OCI-LY3 (cell line): ENCODE measurements around the gene SLC5A3.

ENCODE experiments used
- H2AFZ ChIP-seq: fragments of 200-600, 300-600 bp; shearing (Covaris generic); 2 replicates; pipeline ENCODE4 v1.6.0; 2014; ENCODE audit warnings: antibody characterized with exemption, low read depth, low read length
- H3K27ac ChIP-seq: fragments of 200-600, 300-600 bp; sonication (generic); 2 replicates; pipeline ENCODE4 v1.5.1; 2014; ENCODE audit warnings: mild to moderate bottlenecking, low read length, moderate library complexity, mixed read lengths
- H3K27me3 ChIP-seq: fragments of 200-600, 300-600 bp; sonication (generic); 2 replicates; pipeline ENCODE4 v1.6.1; 2014; ENCODE audit warnings: low read depth, low read length, mixed read lengths
- H3K36me3 ChIP-seq: fragments of 200-600, 300-600 bp; sonication (generic); replicated peaks from 2 replicates; pipeline ENCODE3; 2014; ENCODE audit warnings: low read depth, low read length, mixed read lengths
- H3K4me1 ChIP-seq: fragments of 300-600, 200-600 bp; sonication (generic); 2 replicates; pipeline ENCODE4 v1.6.1; 2014; ENCODE audit warnings: low read length, mixed read lengths
- H3K4me2 ChIP-seq: fragments of 200-600, 300-600 bp; sonication (generic); 2 replicates; pipeline ENCODE4 v1.6.1; 2014; ENCODE audit warnings: low read length, mixed read lengths
- H3K4me3 ChIP-seq: fragments of 300-600, 200-600 bp; sonication (generic); 2 replicates; pipeline ENCODE4 v1.5.1; 2014; ENCODE audit warnings: antibody characterized with exemption, mild to moderate bottlenecking, low read length, moderate library complexity
- H3K79me2 ChIP-seq: fragments of 300-600, 200-600 bp; shearing (Covaris generic); 2 replicates; pipeline ENCODE4 v1.6.1; 2014; ENCODE audit warnings: mild to moderate bottlenecking, low read length, mixed read lengths
- H3K9ac ChIP-seq: fragments of 300-600, 200-600 bp; shearing (Covaris generic); 2 replicates; pipeline ENCODE4 v1.6.0; 2014; ENCODE audit warnings: mild to moderate bottlenecking, low read length, moderate library complexity
- H3K9me3 ChIP-seq: fragments of 200-600, 300-600 bp; shearing (Covaris generic); 2 replicates; pipeline ENCODE4 v1.6.1; 2014; ENCODE audit warnings: low read length, mixed read lengths; ENCODE audit not compliant: insufficient read depth
- H4K20me1 ChIP-seq: fragments of 200-600, 300-600 bp; sonication (generic); 2 replicates; pipeline ENCODE4 v1.6.1; 2016; ENCODE audit warnings: low read length, mixed read lengths; ENCODE audit not compliant: insufficient read depth
- CTCF ChIP-seq: fragments of 200-600, 300-600 bp; sonication (generic); IDR thresholded peaks from 2 replicates; pipeline ENCODE4 v1.5.1; 2014; ENCODE audit warnings: antibody characterized with exemption, low read length, low read depth
- EZH2phosphoT487 ChIP-seq: fragments of 200-600 bp; shearing (Covaris generic); IDR thresholded peaks from 2 replicates; pipeline ENCODE4 v1.6.1; 2018; ENCODE audit warnings: antibody characterized with exemption, mixed run types, low read depth

SLC5A3 gene

GRCh38 chr21:34115160-34115559, 41.8 kb downstream of the SLC5A3 start:
- no peaks in the 10 kb centered on the region for H4K20me1 ChIP-seq
- no peak overlapping the region for H3K4me2 ChIP-seq
- TF ChIP-seq EZH2phosphoT487 (no peak), CTCF (no peak)
- no peak overlapping the region for H2AFZ ChIP-seq
- H3K27me3 ChIP-seq: no peaks in the 10 kb centered on the region
- H3K9ac ChIP-seq: no peak overlapping the region
- no peak overlapping the region for H3K27ac ChIP-seq
- no peaks in the 10 kb centered on the region for H3K36me3 ChIP-seq
- no peak overlapping the region for H3K4me3 ChIP-seq
- no peaks in the 10 kb centered on the region for H3K9me3 ChIP-seq
- H3K4me1 ChIP-seq: no peaks in the 10 kb centered on the region
- peaks cover 2% of the 10 kb centered on the region; the same call in 1 of the 2 replicates for H3K79me2 ChIP-seq

- no peaks in the 10 kb centered on the region for H3K4me1 ChIP-seq
These were observed 43.2 kb downstream of the SLC5A3 start for GRCh38 chr21:34116569-34116968.

DNA sequence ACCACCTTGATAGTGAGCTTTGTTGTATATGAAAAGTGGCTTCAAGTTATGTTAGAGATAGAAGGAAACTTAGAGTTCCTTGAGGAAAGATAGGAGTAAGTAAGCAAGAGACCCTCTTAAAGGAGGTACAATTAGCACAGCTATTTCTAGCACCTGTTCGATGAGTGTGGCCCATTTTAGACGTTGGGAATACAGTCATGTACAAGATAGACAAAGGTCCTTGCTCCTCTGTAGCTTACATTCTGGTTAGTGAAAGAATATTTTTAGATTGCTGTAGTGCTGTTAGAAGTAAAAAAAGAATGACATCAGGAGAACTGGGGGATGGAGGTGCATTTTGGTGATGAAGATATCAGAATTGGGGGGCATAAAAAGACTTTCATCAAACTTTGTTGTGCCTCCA, 47.5 kb downstream of the SLC5A3 start:
- H2AFZ ChIP-seq: no peak overlapping the region
- TF ChIP-seq EZH2phosphoT487: no peak
- TF ChIP-seq CTCF: no peak
- peaks cover 13% of the 10 kb centered on the region; the same call in 1 of the 2 replicates for H3K79me2 ChIP-seq

More at GRCh38 chr21:34116569-34116968, 43.2 kb downstream of the SLC5A3 start:
- H2AFZ ChIP-seq: no peak overlapping the region
- H4K20me1 ChIP-seq: no peaks in the 10 kb centered on the region
- no peaks in the 10 kb centered on the region for H3K36me3 ChIP-seq
- no peaks in the 10 kb centered on the region for H3K9me3 ChIP-seq
- TF ChIP-seq CTCF (no peak), EZH2phosphoT487 (no peak)
- H3K4me2 ChIP-seq: no peak overlapping the region
- H3K79me2 ChIP-seq: peaks cover 8% of the 10 kb centered on the region; the same call in 1 of the 2 replicates
- no peak overlapping the region for H3K27ac ChIP-seq
- H3K4me3 ChIP-seq: no peak overlapping the region
- H3K27me3 ChIP-seq: no peaks in the 10 kb centered on the region
- no peak overlapping the region for H3K9ac ChIP-seq

GRCh38 chr21:34122047-34122446, 48.7 kb downstream of the SLC5A3 start:
- TF ChIP-seq EZH2phosphoT487 (no peak), CTCF (no peak)
- no peak overlapping the region for H3K4me2 ChIP-seq
- H3K9me3 ChIP-seq: no peaks in the 10 kb centered on the region
- H3K4me1 ChIP-seq: no peaks in the 10 kb centered on the region
- no peaks in the 10 kb centered on the region for H3K27me3 ChIP-seq
- no peaks in the 10 kb centered on the region for H4K20me1 ChIP-seq
- H3K27ac ChIP-seq: no peak overlapping the region
- H2AFZ ChIP-seq: no peak overlapping the region
- H3K4me3 ChIP-seq: no peak overlapping the region
- no peak overlapping the region for H3K9ac ChIP-seq
- peaks cover 10% of the 10 kb centered on the region for H3K36me3 ChIP-seq
- H3K79me2 ChIP-seq: peaks cover 13% of the 10 kb centered on the region; the same call in 1 of the 2 replicates

More for the DNA sequence above, 47.5 kb downstream of the SLC5A3 start:
- Histone ChIP-seq H3K4me3 (no peak overlapping the region), H3K4me2 (no peak overlapping the region), H3K9me3 (no peaks in the 10 kb centered on the region), H3K27me3 (no peaks in the 10 kb centered on the region), H3K27ac (no peak overlapping the region), H3K4me1 (no peaks in the 10 kb centered on the region), H4K20me1 (no peaks in the 10 kb centered on the region), H3K36me3 (peaks cover 4% of the 10 kb centered on the region), H3K9ac (no peak overlapping the region)
